Heart left ventricle (tissue), 16 donors: ENCODE data around the gene DAB2IP. TPM values are rescaled to one million over a fixed set of nuclear protein-coding genes. Genes with fewer than 3 reads are reported as not detected.

Experiments used
- ATAC-seq, 4 donors: fragments of 200-7000 bp; cut with Tn5 transposase; one replicate each; pipeline ENCODE4 v1.9.1; 2020 to 2022; ENCODE audit warnings: moderate library complexity in 4 of 4, mild to moderate bottlenecking in 3 of 4, moderate number of reproducible peaks in 1 of 4
- DNase-seq, 5 donors: peaks; one replicate each; pipeline ENCODE4 v3.0.0-alpha.2; 2020
- H3K27ac ChIP-seq, 12 donors: fragments of 200-600 bp; sonication (generic) in 4 of 12; one replicate each; pipeline versions ENCODE4 v1.5.0 to v1.8.0; 2016 to 2022; ENCODE audit warnings: mild to moderate bottlenecking in 2 of 12
- H3K27me3 ChIP-seq, 9 donors: fragments of 200-600 bp; sonication (generic) in 2 of 9; one replicate each; pipeline versions ENCODE4 v1.5.1 to v1.8.0; 2016 to 2022; ENCODE audit warnings: mild to moderate bottlenecking in 3 of 9
- H3K36me3 ChIP-seq, 9 donors: fragments of 200-600 bp; sonication (generic) in 2 of 9; one replicate each; pipeline versions ENCODE4 v1.5.0 to v1.8.0; 2018 to 2022; ENCODE audit warnings: mild to moderate bottlenecking in 2 of 9
- H3K4me1 ChIP-seq, 12 donors: fragments of 200-600 bp; sonication (generic) in 4 of 12; one replicate each; pipeline versions ENCODE4 v1.5.0 to v1.8.0; 2016 to 2022; ENCODE audit warnings: mild to moderate bottlenecking in 3 of 12
- H3K4me3 ChIP-seq, 12 donors: fragments of 200-600 bp; sonication (generic) in 4 of 12; one replicate each; pipeline versions ENCODE4 v1.5.0 to v1.8.0; 2017 to 2022; ENCODE audit warnings: mild to moderate bottlenecking in 9 of 12, moderate library complexity in 4 of 12
- H3K9me3 ChIP-seq, 12 donors: fragments of 200-600 bp; sonication (generic) in 4 of 12; one replicate each; pipeline versions ENCODE4 v1.5.0 to v1.8.0; 2016 to 2022; ENCODE audit warnings: mild to moderate bottlenecking in 1 of 12
- CTCF ChIP-seq, 12 donors: fragments of 200-600 bp; sonication (generic) in 4 of 12; IDR thresholded peaks; one replicate each; pipeline versions ENCODE4 v1.5.0 to v1.8.0; 2018 to 2022; ENCODE audit warnings: antibody characterized with exemption in 12 of 12, mild to moderate bottlenecking in 5 of 12
- POLR2A ChIP-seq, 2 donors: fragments of 450-650 bp; IDR thresholded peaks; one replicate each; pipeline ENCODE4 v1.6.1; 2017; ENCODE audit warnings: antibody characterized with exemption in 2 of 2, mild to moderate bottlenecking in 2 of 2, moderate library complexity in 2 of 2
- WGBS, 4 donors: extraction: QIAGEN DNeasy Blood & Tissue Kit in 2 of 4; methylation state at CpG; one replicate each; pipeline versions ENCODE4 v1.1.5 to v1.1.7; 2013 to 2018; 5-methylcytosine and 5-hydroxymethylcytosine counted together
- intact Hi-C, 10 donors: fragments of 100-400 bp; cut with DNase I; formaldehyde crosslinking; loops; one replicate each; pipeline versions ENCODE4 v1.11.1 to v1.14.2; 2022
- polyA plus RNA-seq, 2 donors: library from polyadenylated mRNA; stranded (reverse); fragments of 200-250 nt; gene quantifications; one replicate each; pipeline ENCODE4 v1.2.3, GENCODE V29; 2013
- total RNA-seq, 9 donors: library from RNA; depleted of rRNA in 2 of 9; stranded (reverse); fragments of >200 nt in 2 of 9; fragmentation: NEBNext Ultra II Directional in 3 of 9; extraction: Animal tissue kit (Norgen Biotek cat#: 25700) in 3 of 9; gene quantifications; one replicate each; pipeline versions ENCODE4 v1.1.0 to v1.2.4, GENCODE V29; 2016 to 2023
- donor health status: ischemic (EF 13 %, LVEDD 7.1; RV severe dilation, severe dysfunction).
- donor health status: healthy with polysubstance abuse.
- donor health status: DM: no; HTN: yes; CAD: no.
- donor health status: DM: no; HTN: no; CAD: no.
- donor health status: ischemic (EF 25% LVEDD 6.9; RV normal size, moderate dysfunction).
- donor health status: ischemic (EF 25% LVEDD 5.7; RV mildly dilated, moderate dysfunction).
- donor health status: healthy.
- donor health status: DM: yes; HTN: yes; CAD: no.
- donor health status: ischemic (EF 35%, LVEDD 5.7; RV mildly dilated, moderate dysfunction).
- donor health status: nonischemic (EF 11% LVEDD 7.7; RV severe dilation, severe dysfunction).
- donor health status: DM: yes; HTN: yes; CAD: no.
- donor health status: PGD.
- donor health status: ischemic (EF 29% LVEDD 5.4; RV normal size, mild dysfunction).
- donor health status: nonischemic (EF 23%, LVEDD 6.1; RV moderate dilation, normal function).

DAB2IP gene
- total and polyA plus RNA-seq, 11 donors, result 30.9 to 103 (median 52.6) TPM

DNA sequence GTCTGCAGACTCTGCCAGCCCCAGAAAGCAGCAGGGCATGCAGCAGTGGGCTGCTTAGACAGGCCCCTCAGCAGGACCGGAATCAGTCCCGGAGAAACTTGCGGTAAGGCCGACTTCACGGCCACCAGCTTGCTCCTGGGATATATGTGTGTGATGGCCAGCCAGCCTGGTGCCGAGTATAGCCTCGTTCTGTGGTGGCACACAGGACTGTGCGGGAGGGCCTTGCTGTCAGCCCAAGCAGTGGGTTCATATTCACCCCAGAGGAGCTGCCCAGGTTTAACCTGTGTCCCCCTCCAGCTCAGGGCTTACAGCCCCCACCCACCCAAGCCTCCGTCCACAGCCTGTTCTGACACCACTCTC lies 112.9 kb downstream of the DAB2IP start:
- intact Hi-C loops, result loop anchor here in 1 of 10 donors (5.0 kb wide), 1 partner anchor 212 kb away; no protein-coding TSS in a partner anchor
- DNase-seq, result peak in 1 of 5 donors; percentile 53
- peak overlapping the region in 11 of 12 donors; percentile 41 to 84 (median 69) for H3K27ac ChIP-seq

DNA sequence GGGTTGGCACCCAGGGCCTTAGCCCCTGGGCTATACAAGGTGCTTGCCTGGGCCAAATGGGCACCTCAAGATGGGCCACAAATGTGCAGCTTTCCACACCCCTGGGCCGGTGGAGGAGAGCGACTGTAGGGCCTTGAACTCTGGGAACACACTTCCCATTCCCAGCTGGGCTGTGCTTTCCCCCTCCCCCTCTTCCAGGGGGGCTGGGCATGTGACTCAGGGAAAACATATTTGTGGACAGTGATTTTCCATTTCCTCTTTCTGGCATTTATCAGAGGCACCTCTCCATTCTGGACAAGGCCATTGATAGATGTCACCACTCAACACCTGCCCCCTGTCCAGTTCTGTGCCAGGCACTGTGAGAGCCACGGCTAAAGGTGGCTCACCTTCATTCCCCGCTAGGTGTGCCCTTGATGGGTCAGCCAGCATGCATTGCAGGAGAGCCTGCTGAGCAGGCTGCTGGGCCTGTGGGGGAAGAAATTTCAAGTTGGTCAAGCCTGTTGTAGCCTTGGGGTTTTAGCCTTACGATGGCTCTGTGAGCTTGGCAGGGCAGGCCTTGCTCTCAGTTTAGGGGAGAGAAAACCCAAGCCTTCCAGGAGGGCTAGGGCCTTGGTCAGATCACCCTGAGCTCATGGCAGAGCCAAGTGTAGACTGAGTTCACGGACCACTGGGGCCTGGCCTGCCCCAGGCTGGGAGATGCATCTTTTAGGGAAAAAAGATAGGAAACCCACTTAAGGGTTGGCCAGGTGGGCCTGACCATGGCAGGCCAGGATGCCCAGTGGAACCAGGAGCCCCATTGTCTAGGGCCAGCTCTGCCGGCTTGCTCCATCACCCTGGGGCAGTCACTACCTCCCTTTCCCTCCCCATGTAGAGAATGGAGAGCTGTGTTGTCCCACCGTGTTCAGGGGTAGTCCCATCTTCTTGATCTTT lies 113.9 kb downstream of the DAB2IP start:
- peak in 3 of 12 donors; percentile 10 to 21 (median 10) for TF ChIP-seq CTCF (IDR thresholded peaks at IDR 0.05)
- TF ChIP-seq POLR2A (IDR thresholded peaks at IDR 0.05), result no peak
- WGBS, 4 donors, result 36 to 60% (median 46%) methylated on average over 7 to 8 of the region's 8 CpGs
- no peaks in the 10 kb centered on the region for H3K9me3 ChIP-seq
- intact Hi-C loops, result no loop called here
- H3K4me1 ChIP-seq, result peaks cover 4 to 61% (median 29%) of the 10 kb centered on the region in 12 donors
- H3K27ac ChIP-seq, result peak overlapping the region in 11 of 12 donors; percentile 54 to 91 (median 75)
- ATAC-seq, result peak; percentile 83 to 92 (median 86)
- no peak overlapping the region for H3K4me3 ChIP-seq
- DNase-seq, result peak; percentile 59 to 87 (median 76)
- H3K27me3 ChIP-seq, result no peaks in the 10 kb centered on the region
- H3K36me3 ChIP-seq, result peaks cover 0 to 98% (median 79%) of the 10 kb centered on the region in 9 donors

More for the DNA sequence above, 112.9 kb downstream of the DAB2IP start:
- 67 to 85% (median 80%) methylated on average over 8 to 9 of the region's 9 CpGs for WGBS, 4 donors
- Histone ChIP-seq H3K4me1 (peaks cover 4 to 61% (median 29%) of the 10 kb centered on the region in 12 donors), H3K9me3 (no peaks in the 10 kb centered on the region), H3K27me3 (no peaks in the 10 kb centered on the region), H3K36me3 (peaks cover 0 to 98% (median 79%) of the 10 kb centered on the region in 9 donors), H3K4me3 (no peak overlapping the region)
- no peak for ATAC-seq
- TF ChIP-seq POLR2A (IDR thresholded peaks at IDR 0.05) (no peak), CTCF (IDR thresholded peaks at IDR 0.05) (no peak)

GRCh38 chr9:121766081-121766683 lies 114.7 kb downstream of the DAB2IP start:
- peak in 3 of 5 donors; percentile 19 to 46 (median 43) for DNase-seq
- Histone ChIP-seq H3K27ac (peak overlapping the region in 9 of 12 donors; percentile 54 to 91 (median 65)), H3K27me3 (no peaks in the 10 kb centered on the region), H3K4me1 (peaks cover 4 to 70% (median 29%) of the 10 kb centered on the region in 12 donors), H3K9me3 (no peaks in the 10 kb centered on the region), H3K36me3 (peaks cover 0 to 98% (median 78%) of the 10 kb centered on the region in 9 donors), H3K4me3 (no peak overlapping the region)
- WGBS, 4 donors, result 72 to 79% (median 74%) methylated on average over 13 to 19 of the region's 19 CpGs
- peak in 1 of 4 donors; percentile 1 for ATAC-seq
- TF ChIP-seq CTCF (IDR thresholded peaks at IDR 0.05), result no peak
- TF ChIP-seq POLR2A (IDR thresholded peaks at IDR 0.05), result no peak
- intact Hi-C loops, result no loop called here
